GM23338 (cell line): Measurements from ENCODE around the gene CCDC187.

ENCODE experiments used
- CREB1 ChIP-seq: fragments of 250-450 bp; sonication (Bioruptor Pico); IDR thresholded peaks from 2 replicates; pipeline ENCODE4 v1.5.0; 2020; ENCODE audit warnings: low read depth, mild to moderate bottlenecking, moderate library complexity
- CTCF ChIP-seq, 2 experiments: fragments of 200-600 bp in 1 of 2; sonication (generic) in 1 of 2; conservative IDR thresholded peaks; 2 replicates each; pipeline versions ENCODE4 v1.5.1 to v1.6.1; 2016 to 2017; ENCODE audit warnings: antibody characterized with exemption in 2 of 2, low read depth in 2 of 2, mild to moderate bottlenecking in 2 of 2, moderate library complexity in 1 of 2
- ETS1 ChIP-seq: IDR thresholded peaks from 2 replicates; pipeline ENCODE4 v1.6.1; 2016; ENCODE audit warnings: antibody characterized with exemption
- EZH2 ChIP-seq: fragments of 200-600 bp; sonication (generic); IDR thresholded peaks from one replicate; pipeline ENCODE4 v1.8.0; 2017; ENCODE audit warnings: antibody characterized with exemption, mild to moderate bottlenecking, low read depth; ENCODE audit not compliant: unreplicated experiment
- EZH2phosphoT487 ChIP-seq: fragments of 200-600 bp; sonication (generic); IDR thresholded peaks from one replicate; pipeline ENCODE4 v1.8.1; 2018; ENCODE audit warnings: antibody characterized with exemption; ENCODE audit not compliant: unreplicated experiment
- NANOG ChIP-seq: IDR thresholded peaks from 2 replicates; pipeline ENCODE4 v1.6.1; 2016; ENCODE audit warnings: antibody characterized with exemption, borderline replicate concordance
- POLR2AphosphoS5 ChIP-seq: IDR thresholded peaks from 2 replicates; pipeline ENCODE4 v1.6.1; 2016; ENCODE audit warnings: antibody characterized with exemption, low read depth
- REST ChIP-seq: IDR thresholded peaks from one replicate; pipeline ENCODE4 v1.6.1; 2018; ENCODE audit warnings: antibody characterized with exemption; ENCODE audit not compliant: unreplicated experiment

GRCh38 chr9:136208675-136209074, 95.2 kb downstream of the CCDC187 start:
- TF ChIP-seq CTCF (conservative IDR thresholded peaks at IDR 0.05; ENCODE audit: low read depth in 2 of 2) (no peak), NANOG (no peak), EZH2 (no peak), POLR2AphosphoS5 (no peak), EZH2phosphoT487 (no peak), CREB1 (CRISPR knock-in tag) (no peak), REST (no peak), ETS1 (no peak)
